ENCODE measurements around the gene RNU1-4. TPM values are rescaled to one million over a fixed set of nuclear protein-coding genes. Genes with fewer than 3 reads are reported as not detected.
A peak's percentile ranks its signal among the peaks of the same experiment; 100 is the strongest.
"Not testable (repeated sequence)": the region's sequence is repeated elsewhere in the genome, so short reads cannot be mapped to it uniquely, and the experiment has no call there.

The RNU1-4 gene
- total RNA-seq, 3 donors from 2014 or later (not counting 1 experiment from before 2014, with no cell fraction given): 2,937 to 3,261 (median 3,038) TPM

DNA sequence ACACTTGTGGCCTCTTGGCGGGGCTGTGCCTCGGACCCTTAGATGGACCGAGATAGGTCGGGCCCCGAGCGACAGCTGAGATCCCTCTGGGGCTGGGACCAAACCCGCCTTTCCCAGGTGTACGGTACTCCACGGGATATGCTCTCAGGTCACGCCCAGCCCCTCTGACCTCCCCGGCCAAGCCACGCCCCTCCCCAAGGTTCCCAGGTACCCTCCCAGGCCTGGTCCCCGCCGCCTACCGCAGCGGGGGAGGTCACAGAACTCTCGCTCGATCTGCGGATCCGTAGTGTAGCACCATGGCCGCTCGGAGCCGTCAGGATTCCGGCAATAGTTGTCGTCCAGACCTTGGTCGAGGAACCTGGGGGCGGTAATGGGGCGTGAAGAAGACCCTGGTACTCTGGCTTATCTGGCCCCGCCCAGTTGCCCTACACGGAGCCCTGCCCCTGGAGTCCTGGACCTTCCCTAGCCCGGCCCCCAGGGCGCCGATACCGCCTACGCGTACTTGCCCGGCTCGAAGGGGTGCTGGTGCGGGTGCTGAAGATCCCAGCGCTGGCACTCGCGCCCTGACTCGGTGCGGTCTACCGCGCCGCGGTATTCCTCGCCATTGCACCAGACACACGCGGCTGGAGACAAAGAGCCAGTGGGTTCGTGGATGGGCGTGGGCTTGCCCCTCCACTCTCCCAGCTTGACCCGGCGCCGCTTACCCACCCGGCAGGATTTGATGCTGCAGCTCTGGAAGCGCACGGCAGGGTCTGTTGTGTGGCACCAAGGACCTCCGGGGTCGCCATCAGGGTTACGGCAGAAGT, 19.5 kb downstream of the RNU1-4 start:
- H3K27me3 ChIP-seq (ENCODE audit: control insufficient read depth, insufficient read depth, low read length); H3K9me3 ChIP-seq (ENCODE audit: control insufficient read depth, insufficient read depth, low read length); H3K27ac Mint-ChIP-seq; H3K4me3 Mint-ChIP-seq; intact Hi-C loops (cut with micrococcal nuclease); H3K27ac ChIP-seq (ENCODE audit: low read length); DNase-seq; H3K27me3 Mint-ChIP-seq (ENCODE audit: low read depth in 2 of 2); H3K36me3 Mint-ChIP-seq; H3K36me3 ChIP-seq (ENCODE audit: control insufficient read depth, insufficient read depth, low read length); H3K4me1 ChIP-seq (ENCODE audit: control insufficient read depth, insufficient read depth, low read length); H3K9me3 Mint-ChIP-seq; H3K4me3 ChIP-seq (ENCODE audit: low read length); H3K4me1 Mint-ChIP-seq: not testable (repeated sequence)
- 67% methylated on average over 14 of the region's 62 CpGs for WGBS (ENCODE audit: insufficient coverage)
- peak in 2 of 3 donors; percentile 63 to 71 for ATAC-seq

DNA sequence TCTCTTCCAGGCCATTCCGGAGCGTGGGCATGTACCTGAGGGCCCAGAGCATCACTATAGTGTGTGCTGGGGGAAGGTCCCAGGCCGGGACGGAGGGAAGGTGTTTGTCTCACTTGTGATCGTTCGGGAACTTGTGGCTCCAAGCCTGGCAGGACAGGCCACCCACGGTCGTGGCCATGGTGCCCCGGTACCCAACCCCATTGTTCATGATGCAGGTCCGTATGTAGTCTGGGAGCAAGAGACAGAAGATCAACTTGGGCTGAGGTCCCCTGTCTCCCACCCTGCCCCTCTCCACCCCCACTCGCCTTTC, 20.1 kb downstream of the RNU1-4 start:
- H3K4me3 Mint-ChIP-seq; H3K9me3 Mint-ChIP-seq; H3K4me1 Mint-ChIP-seq; DNase-seq; ATAC-seq; H3K4me3 ChIP-seq (ENCODE audit: low read length); H3K9me3 ChIP-seq (ENCODE audit: control insufficient read depth, insufficient read depth, low read length); H3K27ac Mint-ChIP-seq; H3K27me3 ChIP-seq (ENCODE audit: control insufficient read depth, insufficient read depth, low read length); intact Hi-C loops (cut with micrococcal nuclease); H3K27me3 Mint-ChIP-seq (ENCODE audit: low read depth in 2 of 2); H3K27ac ChIP-seq (ENCODE audit: low read length); H3K36me3 ChIP-seq (ENCODE audit: control insufficient read depth, insufficient read depth, low read length); H3K4me1 ChIP-seq (ENCODE audit: control insufficient read depth, insufficient read depth, low read length); H3K36me3 Mint-ChIP-seq: not testable (repeated sequence)
- WGBS (ENCODE audit: insufficient coverage): 100% methylated on average over 4 of the region's 11 CpGs

DNA sequence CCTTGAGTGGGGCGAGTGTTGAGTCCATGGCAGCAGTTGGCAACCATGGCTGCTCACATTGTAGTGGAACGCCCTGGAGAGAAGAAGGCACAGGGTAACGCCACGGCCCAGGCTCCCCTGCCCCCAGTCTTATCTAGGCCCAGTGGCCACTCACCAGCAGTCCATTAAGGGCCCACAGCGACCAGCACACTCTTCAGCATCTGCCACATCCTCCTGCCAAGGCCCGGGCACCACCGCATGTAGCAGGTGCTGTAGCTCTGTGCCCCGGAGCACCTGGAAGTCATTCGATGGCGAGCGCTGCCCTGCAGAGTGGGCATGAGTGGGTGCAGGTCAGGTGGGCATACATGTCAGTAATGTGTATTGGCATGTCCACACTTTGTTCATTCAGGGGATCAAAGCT, 20.5 kb downstream of the RNU1-4 start:
- ATAC-seq, H3K4me3 Mint-ChIP-seq: not testable (repeated sequence)

DNA sequence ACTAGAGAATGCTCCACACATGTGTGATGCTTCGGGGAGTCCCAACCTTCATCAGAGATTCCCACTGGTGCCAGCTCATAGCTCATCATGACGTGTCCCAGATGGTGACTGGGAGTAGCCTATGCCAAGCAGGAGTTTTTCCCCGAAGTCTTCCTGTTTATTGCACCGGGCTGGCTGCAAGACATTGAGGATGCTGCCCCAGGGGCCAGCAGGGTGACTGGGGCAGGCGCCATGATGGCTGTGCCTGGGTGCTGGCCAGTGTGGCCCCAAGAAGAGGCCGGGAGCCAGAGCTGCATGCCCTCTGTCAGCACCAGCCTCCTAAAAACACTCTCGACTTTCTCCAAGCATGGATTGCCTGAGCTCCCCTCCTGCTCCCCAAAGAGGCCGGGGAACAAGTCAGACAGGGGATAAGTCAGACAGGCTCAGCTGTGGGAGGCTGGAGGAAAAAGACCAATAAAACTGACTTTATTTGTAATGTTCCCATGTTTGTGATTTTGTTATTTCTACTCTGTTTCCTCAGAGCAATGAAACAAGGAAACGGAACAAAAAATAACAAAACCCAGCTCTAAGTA, 24.0 kb downstream of the RNU1-4 start:
- H3K36me3 ChIP-seq (ENCODE audit: control insufficient read depth, insufficient read depth, low read length); DNase-seq; H3K27me3 Mint-ChIP-seq (ENCODE audit: low read depth in 2 of 2); H3K9me3 ChIP-seq (ENCODE audit: control insufficient read depth, insufficient read depth, low read length); H3K27me3 ChIP-seq (ENCODE audit: control insufficient read depth, insufficient read depth, low read length); H3K4me1 Mint-ChIP-seq; H3K27ac ChIP-seq (ENCODE audit: low read length); H3K36me3 Mint-ChIP-seq; H3K4me3 Mint-ChIP-seq; H3K4me3 ChIP-seq (ENCODE audit: low read length); ATAC-seq; H3K4me1 ChIP-seq (ENCODE audit: control insufficient read depth, insufficient read depth, low read length); intact Hi-C loops (cut with micrococcal nuclease); H3K27ac Mint-ChIP-seq; H3K9me3 Mint-ChIP-seq: not testable (repeated sequence)
- WGBS (ENCODE audit: insufficient coverage): 78% methylated on average over 8 of the region's 9 CpGs

More for the DNA sequence above, 20.5 kb downstream of the RNU1-4 start:
- H3K27me3 Mint-ChIP-seq (ENCODE audit: low read depth in 2 of 2); H3K4me1 ChIP-seq (ENCODE audit: control insufficient read depth, insufficient read depth, low read length); H3K9me3 ChIP-seq (ENCODE audit: control insufficient read depth, insufficient read depth, low read length); H3K9me3 Mint-ChIP-seq; DNase-seq; H3K27me3 ChIP-seq (ENCODE audit: control insufficient read depth, insufficient read depth, low read length); H3K4me1 Mint-ChIP-seq; intact Hi-C loops (cut with micrococcal nuclease); H3K27ac Mint-ChIP-seq; H3K36me3 Mint-ChIP-seq; H3K27ac ChIP-seq (ENCODE audit: low read length); H3K4me3 ChIP-seq (ENCODE audit: low read length); H3K36me3 ChIP-seq (ENCODE audit: control insufficient read depth, insufficient read depth, low read length): not testable (repeated sequence)
- WGBS (ENCODE audit: insufficient coverage): 94% methylated on average over 8 of the region's 11 CpGs

DNA sequence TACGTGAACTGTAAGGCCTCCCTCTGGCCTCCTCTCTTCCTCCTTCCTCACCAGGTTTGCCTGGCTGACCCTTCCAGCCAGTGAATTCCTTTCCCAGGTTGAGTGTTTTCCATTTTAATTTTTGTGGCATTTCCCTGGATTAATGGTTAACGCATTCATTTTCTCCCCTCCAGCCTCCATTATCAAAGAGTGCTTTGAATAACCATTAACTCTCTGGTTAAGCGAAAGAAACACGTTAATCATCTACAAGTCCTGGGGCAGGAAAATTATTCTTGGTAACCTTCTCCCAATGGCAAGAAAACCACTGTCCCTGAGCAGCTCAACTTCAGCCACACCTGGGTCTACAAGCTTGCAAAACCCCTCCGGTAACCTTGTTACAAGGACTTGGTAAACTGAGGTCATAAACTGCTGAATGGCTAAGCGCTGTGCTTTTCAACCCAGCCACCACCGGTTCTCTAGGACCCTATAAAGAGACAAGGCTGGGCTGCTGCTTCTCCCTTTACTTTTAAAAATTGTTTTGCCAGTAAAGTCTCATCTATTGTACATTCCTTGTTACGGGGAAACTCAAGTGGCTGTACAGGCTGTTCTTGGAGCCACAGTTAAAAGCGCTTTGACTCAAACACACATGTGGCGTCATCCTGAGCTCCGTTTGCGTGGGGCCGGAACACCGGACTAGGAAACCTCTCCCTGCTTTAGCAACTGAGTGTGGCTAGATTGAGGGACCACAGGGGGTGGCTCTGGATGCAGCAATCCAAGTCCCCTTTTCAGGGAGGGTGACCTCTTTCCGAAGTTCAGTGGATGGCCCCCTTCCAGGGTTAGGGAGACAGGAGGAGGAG, 24.7 kb downstream of the RNU1-4 start:
- H3K4me3 ChIP-seq (ENCODE audit: low read length); H3K4me1 Mint-ChIP-seq; H3K36me3 ChIP-seq (ENCODE audit: control insufficient read depth, insufficient read depth, low read length); H3K36me3 Mint-ChIP-seq; intact Hi-C loops (cut with micrococcal nuclease); H3K4me3 Mint-ChIP-seq; H3K9me3 Mint-ChIP-seq; H3K9me3 ChIP-seq (ENCODE audit: control insufficient read depth, insufficient read depth, low read length); H3K4me1 ChIP-seq (ENCODE audit: control insufficient read depth, insufficient read depth, low read length); H3K27ac ChIP-seq (ENCODE audit: low read length); ATAC-seq; H3K27ac Mint-ChIP-seq; DNase-seq; H3K27me3 ChIP-seq (ENCODE audit: control insufficient read depth, insufficient read depth, low read length); H3K27me3 Mint-ChIP-seq (ENCODE audit: low read depth in 2 of 2): not testable (repeated sequence)
- 94% methylated on average over 6 of the region's 15 CpGs for WGBS (ENCODE audit: insufficient coverage)

DNA sequence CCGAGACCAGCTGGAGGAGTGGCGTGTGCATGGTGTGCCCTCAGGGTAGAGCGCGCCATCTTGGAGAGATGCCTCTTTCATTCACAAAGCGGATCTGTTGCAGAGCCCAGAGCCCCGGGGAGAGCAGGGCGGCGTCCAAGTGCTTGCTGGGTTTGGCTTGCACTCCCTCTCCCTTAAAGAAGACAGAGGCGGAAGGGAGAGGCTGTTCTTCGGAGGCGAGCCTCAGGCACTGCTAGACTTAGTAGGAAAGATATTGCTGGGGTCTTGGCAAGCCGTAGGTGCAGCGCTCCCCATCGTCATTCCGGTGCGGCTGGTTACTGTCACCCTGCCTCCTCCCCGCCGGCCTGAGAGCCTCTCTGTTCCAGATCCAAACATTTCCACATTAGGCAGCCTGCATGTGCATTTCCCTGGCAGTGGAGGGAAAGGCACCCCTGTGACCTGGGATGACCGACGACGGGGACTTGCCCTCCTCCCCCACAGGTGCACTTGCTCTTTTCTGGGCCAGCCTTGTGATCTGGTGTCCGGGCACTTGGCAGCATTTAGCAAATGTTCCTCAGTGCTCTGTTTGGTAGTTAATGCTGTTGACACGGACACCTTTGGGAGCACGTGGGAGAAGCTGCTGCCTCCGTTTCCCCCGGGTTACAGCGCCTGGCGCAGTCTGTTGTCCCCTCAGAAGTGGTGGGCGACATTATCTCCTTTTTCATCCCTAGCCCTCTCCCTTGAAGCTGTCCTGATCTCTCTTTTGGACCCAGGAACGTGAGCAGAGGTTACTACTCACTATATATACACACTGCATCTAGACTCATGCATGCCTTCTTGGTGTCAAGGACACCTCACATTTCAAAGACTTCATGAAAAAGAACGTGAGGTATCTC, 25.7 kb downstream of the RNU1-4 start:
- H3K9me3 ChIP-seq (ENCODE audit: control insufficient read depth, insufficient read depth, low read length); H3K4me1 ChIP-seq (ENCODE audit: control insufficient read depth, insufficient read depth, low read length); H3K36me3 ChIP-seq (ENCODE audit: control insufficient read depth, insufficient read depth, low read length); H3K4me3 Mint-ChIP-seq; H3K4me1 Mint-ChIP-seq; H3K27me3 Mint-ChIP-seq (ENCODE audit: low read depth in 2 of 2); intact Hi-C loops (cut with micrococcal nuclease); H3K9me3 Mint-ChIP-seq; H3K27ac Mint-ChIP-seq; DNase-seq; H3K4me3 ChIP-seq (ENCODE audit: low read length); H3K27me3 ChIP-seq (ENCODE audit: control insufficient read depth, insufficient read depth, low read length); H3K27ac ChIP-seq (ENCODE audit: low read length); H3K36me3 Mint-ChIP-seq: not testable (repeated sequence)
- ATAC-seq: peak in 1 of 3 donors; percentile 23
- WGBS (ENCODE audit: insufficient coverage): 85% methylated on average over 19 of the region's 31 CpGs

DNA sequence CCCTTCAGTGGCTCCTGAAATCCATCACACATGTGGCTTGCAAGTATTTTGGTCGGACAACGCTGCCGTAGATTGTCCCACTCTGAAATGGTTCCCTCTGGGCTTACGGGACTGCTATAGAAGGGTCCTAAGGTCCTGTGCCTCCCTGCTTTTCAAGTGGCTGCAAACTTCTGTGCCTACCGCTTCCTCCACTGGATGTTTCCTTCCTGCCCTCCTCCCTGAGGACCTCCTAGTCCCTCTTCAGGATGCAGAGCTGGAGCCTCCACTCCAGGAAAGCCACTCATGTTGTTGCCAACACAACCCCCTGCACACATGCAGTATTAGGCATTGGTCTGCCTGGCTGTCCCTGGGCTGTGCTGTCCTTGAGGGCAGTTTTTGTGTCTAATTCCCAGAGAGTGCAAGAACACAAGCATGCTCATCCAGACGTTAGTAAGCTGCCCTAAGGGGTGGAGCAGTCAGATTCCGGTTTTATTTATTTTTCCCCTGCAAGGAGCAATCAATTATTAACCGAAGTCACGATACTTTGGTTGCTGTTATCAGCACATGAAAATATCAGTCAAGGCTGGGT, 26.5 kb downstream of the RNU1-4 start:
- H3K27me3 Mint-ChIP-seq (ENCODE audit: low read depth in 2 of 2): peaks cover 0 to 10% of the 10 kb centered on the region in 2 donors
- H3K4me1 ChIP-seq (ENCODE audit: control insufficient read depth, insufficient read depth, low read length); H3K27me3 ChIP-seq (ENCODE audit: control insufficient read depth, insufficient read depth, low read length); ATAC-seq; H3K9me3 ChIP-seq (ENCODE audit: control insufficient read depth, insufficient read depth, low read length); H3K36me3 ChIP-seq (ENCODE audit: control insufficient read depth, insufficient read depth, low read length); H3K9me3 Mint-ChIP-seq; DNase-seq; H3K36me3 Mint-ChIP-seq; H3K4me1 Mint-ChIP-seq; intact Hi-C loops (cut with micrococcal nuclease); H3K4me3 Mint-ChIP-seq; H3K4me3 ChIP-seq (ENCODE audit: low read length); H3K27ac Mint-ChIP-seq; H3K27ac ChIP-seq (ENCODE audit: low read length): not testable (repeated sequence)
- 79% methylated on average over 8 of the region's 9 CpGs for WGBS (ENCODE audit: insufficient coverage)
